GM12864 (cell line): ENCODE results near the gene KANSL1.
"Not testable (repeated sequence)": the region's sequence is repeated elsewhere in the genome, so short reads cannot be mapped to it uniquely, and the experiment has no call there.

Experiments used
- DNase-seq: peaks from one replicate; pipeline ENCODE4 v3.0.0-alpha.2; 2011; ENCODE audit warnings: low read depth
- H3K4me3 ChIP-seq: 2 replicates; pipeline ENCODE4 v1.5.1; 2011; ENCODE audit warnings: mild to moderate bottlenecking, low read depth, low read length, control low read depth
- CTCF ChIP-seq: IDR thresholded peaks from 2 replicates; pipeline ENCODE4 v1.5.1; 2011; ENCODE audit warnings: low read depth, mild to moderate bottlenecking, moderate library complexity, low read length, control low read depth, inconsistent platforms; ENCODE audit errors: missing control alignments

Gene KANSL1

GRCh38 chr17:46100590-46100989 lies 92.6 kb downstream of the KANSL1 start:
- no peak overlapping the region for H3K4me3 ChIP-seq
- no peak for DNase-seq
- TF ChIP-seq CTCF: no peak

GRCh38 chr17:46099865-46100264 lies 93.4 kb downstream of the KANSL1 start:
- DNase-seq: no peak
- TF ChIP-seq CTCF: no peak
- no peak overlapping the region for H3K4me3 ChIP-seq

GRCh38 chr17:46097497-46097896 lies 95.7 kb downstream of the KANSL1 start:
- no peak for TF ChIP-seq CTCF
- no peak overlapping the region for H3K4me3 ChIP-seq
- DNase-seq: no peak

GRCh38 chr17:46092991-46093390 lies 100.2 kb downstream of the KANSL1 start:
- H3K4me3 ChIP-seq: no peak overlapping the region
- no peak for DNase-seq
- TF ChIP-seq CTCF: no peak

GRCh38 chr17:46090871-46091270 lies 102.4 kb downstream of the KANSL1 start:
- no peak overlapping the region for H3K4me3 ChIP-seq
- TF ChIP-seq CTCF: no peak
- no peak for DNase-seq

GRCh38 chr17:46089389-46089965 lies 103.8 kb downstream of the KANSL1 start:
- no peak for TF ChIP-seq CTCF
- no peak overlapping the region for H3K4me3 ChIP-seq
- DNase-seq: no peak

- H3K4me3 ChIP-seq: no peak overlapping the region
- TF ChIP-seq CTCF: no peak
- no peak for DNase-seq
Measured at GRCh38 chr17:46088595-46088994, 104.6 kb downstream of the KANSL1 start.

GRCh38 chr17:46087871-46088270 lies 105.4 kb downstream of the KANSL1 start:
- not testable (repeated sequence) for H3K4me3 ChIP-seq, DNase-seq
